ENCODE results near the gene INVS.

GRCh38 chr9:100170556-100170955 is 71.5 kb downstream of the INVS start:
- TF ChIP-seq GATA3 (IDR thresholded peaks at IDR 0.05; ENCODE audit: low read depth, low read length) (no peak), GATA2 (IDR thresholded peaks at IDR 0.05; ENCODE audit: low read depth, low read length) (no peak)
